Loucy (cell line): Measurements from ENCODE around the gene MAPKAP1.

Experiments used
- H2AFZ ChIP-seq: fragments of 200-600 bp; sonication (generic); 2 replicates; pipeline ENCODE4 v1.6.0; 2016; ENCODE audit warnings: antibody characterized with exemption, mild to moderate bottlenecking, low read length, moderate library complexity
- H3F3A ChIP-seq: fragments of 200-600 bp; 2 replicates; pipeline ENCODE4 v1.6.0; 2016; ENCODE audit warnings: antibody characterized with exemption, low read depth, mild to moderate bottlenecking
- H3K27me3 ChIP-seq: fragments of 200-600 bp; sonication (generic); 2 replicates; pipeline ENCODE4 v1.6.1; 2014; ENCODE audit warnings: low read length, mild to moderate bottlenecking; ENCODE audit not compliant: insufficient read depth, poor library complexity, severe bottlenecking
- H3K36me3 ChIP-seq: fragments of 200-600 bp; sonication (generic); 2 replicates; pipeline ENCODE4 v1.6.1; 2016; ENCODE audit warnings: low read length; ENCODE audit not compliant: insufficient read depth
- H3K4me1 ChIP-seq: fragments of 200-600 bp; sonication (generic); 2 replicates; pipeline ENCODE4 v1.5.1; 2014; ENCODE audit warnings: low read length, mild to moderate bottlenecking; ENCODE audit not compliant: insufficient read depth, poor library complexity, severe bottlenecking
- H3K4me2 ChIP-seq: fragments of 200-600 bp; sonication (generic); 2 replicates; pipeline ENCODE4 v1.6.0; 2014; ENCODE audit warnings: antibody characterized with exemption, low read length, low read depth, mild to moderate bottlenecking; ENCODE audit not compliant: poor library complexity, severe bottlenecking
- H3K4me3 ChIP-seq: fragments of 200-600 bp; sonication (generic); 2 replicates; pipeline ENCODE4 v1.5.1; 2014; ENCODE audit warnings: low read length, mild to moderate bottlenecking, mixed read lengths; ENCODE audit not compliant: poor library complexity, severe bottlenecking
- H3K79me2 ChIP-seq: fragments of 200-600 bp; sonication (generic); 2 replicates; pipeline ENCODE4 v1.6.1; 2014; ENCODE audit warnings: low read length; ENCODE audit not compliant: insufficient read depth
- H3K9ac ChIP-seq: fragments of 200-600 bp; sonication (generic); 2 replicates; pipeline ENCODE4 v1.6.0; 2014; ENCODE audit warnings: mild to moderate bottlenecking, low read depth, low read length, moderate library complexity; ENCODE audit not compliant: poor library complexity, severe bottlenecking
- H3K9me2 ChIP-seq: fragments of 200-600 bp; sonication (generic); replicated peaks from 2 replicates; pipeline ENCODE4 v1.6.1; 2016; ENCODE audit warnings: low read depth, low read length, mixed read lengths
- H3K9me3 ChIP-seq: fragments of 200-600 bp; sonication (generic); 2 replicates; pipeline ENCODE4 v1.6.1; 2014; ENCODE audit warnings: mild to moderate bottlenecking, antibody characterized with exemption, low read length, low read depth; ENCODE audit not compliant: insufficient read depth
- H4K20me1 ChIP-seq: fragments of 200-600 bp; sonication (generic); 2 replicates; pipeline ENCODE4 v1.6.0; 2014; ENCODE audit warnings: antibody characterized with exemption, low read length, mild to moderate bottlenecking; ENCODE audit not compliant: insufficient read depth, poor library complexity, severe bottlenecking
- EZH2phosphoT487 ChIP-seq: fragments of 200-600 bp; IDR thresholded peaks from 2 replicates; pipeline ENCODE4 v1.6.1; 2018; ENCODE audit warnings: antibody characterized with exemption, mild to moderate bottlenecking, moderate library complexity, borderline replicate concordance
- TF ChIP-seq, protein P1 (sequence below): fragments of 200-600 bp; sonication (generic); conservative IDR thresholded peaks from 2 replicates; pipeline ENCODE4 v1.5.1; 2014; ENCODE audit warnings: mild to moderate bottlenecking, antibody characterized with exemption, low read length

Gene MAPKAP1

DNA sequence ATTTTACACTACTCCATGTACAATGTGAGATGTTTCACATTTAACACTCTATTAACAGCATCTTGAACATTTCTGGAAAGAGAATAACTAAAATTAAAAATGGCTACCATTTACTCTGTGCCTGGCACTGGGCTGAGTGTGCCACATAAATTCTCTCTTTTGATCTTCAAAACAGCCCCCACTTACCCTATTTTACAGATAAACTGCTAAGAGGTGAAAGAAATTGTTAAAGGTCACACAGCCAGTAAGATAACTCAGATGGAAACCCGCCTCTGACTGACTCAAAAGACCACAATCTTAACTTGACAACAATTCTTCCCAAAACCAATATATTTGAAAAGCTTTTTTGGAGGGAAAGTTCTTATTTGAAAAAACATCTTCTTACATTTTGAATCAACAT lies 97.3 kb downstream of the MAPKAP1 start:
- H3K4me3 ChIP-seq: no peak overlapping the region
- no peaks in the 10 kb centered on the region for H3K36me3 ChIP-seq
- no peaks in the 10 kb centered on the region for H4K20me1 ChIP-seq
- H3K9me3 ChIP-seq: no peaks in the 10 kb centered on the region
- no peaks in the 10 kb centered on the region for H3F3A ChIP-seq
- H3K4me2 ChIP-seq: no peak overlapping the region
- H3K79me2 ChIP-seq: peaks cover 17% of the 10 kb centered on the region; the same call in 1 of the 2 replicates
- no peak overlapping the region for H3K9ac ChIP-seq
- H2AFZ ChIP-seq: no peak overlapping the region
- H3K4me1 ChIP-seq: peaks cover 8% of the 10 kb centered on the region
- TF ChIP-seq, protein P1, sequence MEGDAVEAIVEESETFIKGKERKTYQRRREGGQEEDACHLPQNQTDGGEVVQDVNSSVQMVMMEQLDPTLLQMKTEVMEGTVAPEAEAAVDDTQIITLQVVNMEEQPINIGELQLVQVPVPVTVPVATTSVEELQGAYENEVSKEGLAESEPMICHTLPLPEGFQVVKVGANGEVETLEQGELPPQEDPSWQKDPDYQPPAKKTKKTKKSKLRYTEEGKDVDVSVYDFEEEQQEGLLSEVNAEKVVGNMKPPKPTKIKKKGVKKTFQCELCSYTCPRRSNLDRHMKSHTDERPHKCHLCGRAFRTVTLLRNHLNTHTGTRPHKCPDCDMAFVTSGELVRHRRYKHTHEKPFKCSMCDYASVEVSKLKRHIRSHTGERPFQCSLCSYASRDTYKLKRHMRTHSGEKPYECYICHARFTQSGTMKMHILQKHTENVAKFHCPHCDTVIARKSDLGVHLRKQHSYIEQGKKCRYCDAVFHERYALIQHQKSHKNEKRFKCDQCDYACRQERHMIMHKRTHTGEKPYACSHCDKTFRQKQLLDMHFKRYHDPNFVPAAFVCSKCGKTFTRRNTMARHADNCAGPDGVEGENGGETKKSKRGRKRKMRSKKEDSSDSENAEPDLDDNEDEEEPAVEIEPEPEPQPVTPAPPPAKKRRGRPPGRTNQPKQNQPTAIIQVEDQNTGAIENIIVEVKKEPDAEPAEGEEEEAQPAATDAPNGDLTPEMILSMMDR: no peak
- TF ChIP-seq EZH2phosphoT487: no peak
- H3K9me2 ChIP-seq: no peaks in the 10 kb centered on the region
- H3K27me3 ChIP-seq: no peaks in the 10 kb centered on the region

DNA sequence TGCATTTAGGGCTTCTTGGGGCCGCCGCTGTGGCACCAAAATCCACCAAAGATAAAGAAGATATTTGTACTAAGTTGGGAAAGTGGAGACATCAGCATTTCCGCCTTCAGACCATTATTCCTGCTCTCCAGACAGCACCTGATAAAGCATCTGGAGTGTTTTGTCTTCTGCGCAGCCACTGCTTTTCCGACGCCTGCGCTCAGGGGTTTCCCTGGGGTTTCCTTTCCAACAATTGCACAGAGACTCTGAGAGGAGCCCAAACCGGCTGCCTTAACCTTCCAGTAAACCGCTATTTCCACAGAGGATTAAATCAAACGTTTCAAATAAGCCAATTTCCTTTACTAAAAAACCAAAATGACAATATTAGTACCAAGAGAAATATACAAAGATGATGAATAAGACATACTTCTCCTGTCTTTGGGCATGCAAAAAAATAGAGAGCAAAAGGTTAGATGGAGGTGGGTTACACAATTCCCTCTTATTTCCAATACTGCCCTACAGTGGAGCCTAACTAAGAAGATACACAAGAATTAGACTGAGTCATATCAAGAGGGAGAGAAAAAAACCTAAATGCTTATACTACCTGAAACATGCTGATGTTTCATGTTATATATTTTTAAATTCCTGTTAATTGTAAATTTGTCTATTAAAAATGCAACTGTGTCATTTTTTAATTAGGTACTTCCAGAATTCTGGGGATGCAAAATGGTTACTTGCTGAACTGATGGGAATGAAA lies 98.4 kb downstream of the MAPKAP1 start:
- no peak for TF ChIP-seq EZH2phosphoT487
- TF ChIP-seq, protein P1: no peak
- H3K9me3 ChIP-seq: no peaks in the 10 kb centered on the region
- H3K9ac ChIP-seq: no peak overlapping the region
- H3K4me2 ChIP-seq: no peak overlapping the region
- no peak overlapping the region for H2AFZ ChIP-seq
- no peaks in the 10 kb centered on the region for H4K20me1 ChIP-seq
- H3K36me3 ChIP-seq: no peaks in the 10 kb centered on the region
- no peak overlapping the region for H3K4me3 ChIP-seq
- H3K4me1 ChIP-seq: peaks cover 19% of the 10 kb centered on the region
- no peaks in the 10 kb centered on the region for H3K9me2 ChIP-seq
- H3F3A ChIP-seq: no peaks in the 10 kb centered on the region
- no peaks in the 10 kb centered on the region for H3K27me3 ChIP-seq
- H3K79me2 ChIP-seq: peaks cover 17% of the 10 kb centered on the region; the same call in 1 of the 2 replicates

DNA sequence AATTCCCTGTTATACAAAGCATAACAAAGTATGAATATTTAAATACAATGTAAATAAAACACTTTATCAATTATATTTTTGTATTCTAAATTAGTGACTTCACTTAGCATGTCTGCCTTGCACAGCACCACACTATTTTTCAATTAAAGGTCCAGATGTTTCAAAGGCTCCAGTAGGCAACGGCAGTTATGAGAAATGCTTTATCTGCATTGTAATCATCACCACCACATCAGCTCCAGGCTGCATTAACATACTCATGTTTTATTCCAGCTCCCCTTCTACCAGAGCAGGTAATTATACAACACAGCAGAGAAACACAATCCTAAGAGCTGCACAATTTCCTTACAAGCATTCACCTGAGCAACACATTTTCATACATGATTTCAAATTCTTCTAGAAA lies 102.8 kb downstream of the MAPKAP1 start:
- no peak overlapping the region for H3K4me3 ChIP-seq
- H3K9ac ChIP-seq: peak overlapping the region; percentile 20
- TF ChIP-seq, protein P1: no peak
- TF ChIP-seq EZH2phosphoT487: no peak
- H3F3A ChIP-seq: 0 out of 2 replicates have a peak, but pooled peaks cover 4% of the 10 kb centered on the region
- H3K9me2 ChIP-seq: no peaks in the 10 kb centered on the region
- no peaks in the 10 kb centered on the region for H3K27me3 ChIP-seq
- no peaks in the 10 kb centered on the region for H3K36me3 ChIP-seq
- H3K9me3 ChIP-seq: no peaks in the 10 kb centered on the region
- H3K4me2 ChIP-seq: peak overlapping the region; percentile 6
- peaks cover 47% of the 10 kb centered on the region for H3K4me1 ChIP-seq
- no peak overlapping the region for H2AFZ ChIP-seq
- H4K20me1 ChIP-seq: no peaks in the 10 kb centered on the region
- peaks cover 23% of the 10 kb centered on the region for H3K79me2 ChIP-seq
